Neural progenitor cell (in vitro differentiated cells): ENCODE data around the gene TRPC4AP. TPM values are rescaled to one million over a fixed set of nuclear protein-coding genes. Genes with fewer than 3 reads are reported as not detected.
"Not testable (repeated sequence)": the region's sequence is repeated elsewhere in the genome, so short reads cannot be mapped to it uniquely, and the experiment has no call there.

ENCODE experiments used
- DNase-seq: peaks from one replicate; pipeline ENCODE4 v3.0.0-alpha.2; 2016; ENCODE audit warnings: low spot score
- H2AFZ ChIP-seq: fragments of 200-600 bp; sonication (generic); replicated peaks from 2 replicates; pipeline ENCODE4 v1.6.1; 2016; ENCODE audit warnings: antibody characterized with exemption
- H3F3A ChIP-seq: fragments of 200-600 bp; sonication (generic); 2 replicates; pipeline ENCODE4 v1.6.1; 2016; ENCODE audit warnings: antibody characterized with exemption, low read depth
- H3K27ac ChIP-seq: fragments of 200-600 bp; sonication (generic); 2 replicates; pipeline ENCODE4 v1.5.1; 2016; ENCODE audit warnings: mild to moderate bottlenecking
- H3K27me3 ChIP-seq: fragments of 200-600 bp; sonication (generic); 2 replicates; pipeline ENCODE4 v1.6.1; 2016; ENCODE audit warnings: mild to moderate bottlenecking, moderate library complexity
- H3K36me3 ChIP-seq: fragments of 200-600 bp; sonication (generic); 2 replicates; pipeline ENCODE4 v1.5.1; 2016
- H3K4me1 ChIP-seq: fragments of 200-600 bp; sonication (generic); 2 replicates; pipeline ENCODE4 v1.6.1; 2016; ENCODE audit warnings: mixed run types
- H3K4me2 ChIP-seq: fragments of 200-600 bp; sonication (generic); 2 replicates; pipeline ENCODE4 v1.6.1; 2016
- H3K4me3 ChIP-seq: fragments of 200-600 bp; sonication (generic); 2 replicates; pipeline ENCODE4 v1.5.1; 2016
- H3K79me2 ChIP-seq: fragments of 200-600 bp; sonication (generic); 2 replicates; pipeline ENCODE4 v1.6.1; 2016; ENCODE audit warnings: low read depth
- H3K9ac ChIP-seq: fragments of 200-600 bp; sonication (generic); 2 replicates; pipeline ENCODE4 v1.6.1; 2016
- H3K9me3 ChIP-seq: fragments of 200-600 bp; sonication (generic); 2 replicates; pipeline ENCODE4 v1.5.1; 2016; ENCODE audit warnings: low read depth
- H4K20me1 ChIP-seq: fragments of 200-600 bp; sonication (generic); 2 replicates; pipeline ENCODE4 v1.6.1; 2016; ENCODE audit warnings: low read depth
- H3K27ac Mint-ChIP-seq: 3 replicates; pipeline ENCODE4 v1.8.0; 2021; ENCODE audit warnings: mixed read lengths
- H3K27me3 Mint-ChIP-seq: 2 replicates; pipeline ENCODE4 v1.8.0; 2022; ENCODE audit warnings: low read depth, mild to moderate bottlenecking, inconsistent platforms, moderate library complexity, mixed read lengths; ENCODE audit not compliant: insufficient read depth
- H3K36me3 Mint-ChIP-seq: 3 replicates; pipeline ENCODE4 v1.8.0; 2021; ENCODE audit warnings: mixed read lengths
- H3K4me1 Mint-ChIP-seq: 3 replicates; pipeline ENCODE4 v1.8.0; 2021; ENCODE audit warnings: mixed read lengths
- H3K4me3 Mint-ChIP-seq: 3 replicates; pipeline ENCODE4 v1.8.0; 2021; ENCODE audit warnings: mild to moderate bottlenecking, moderate library complexity, mixed read lengths
- H3K9me3 Mint-ChIP-seq: 3 replicates; pipeline ENCODE4 v1.8.0; 2020; ENCODE audit warnings: mixed read lengths
- EZH2 ChIP-seq: fragments of 200-600 bp; sonication (generic); IDR thresholded peaks from 2 replicates; pipeline ENCODE4 v1.6.1; 2017; ENCODE audit warnings: antibody characterized with exemption, mild to moderate bottlenecking, moderate library complexity
- EZH2phosphoT487 ChIP-seq: fragments of 200-600 bp; sonication (generic); IDR thresholded peaks from 2 replicates; pipeline ENCODE4 v1.6.1; 2017; ENCODE audit warnings: antibody characterized with exemption
- total RNA-seq: library from RNA; depleted of rRNA; stranded (reverse); fragments of >200 nt; gene quantifications from 2 replicates; pipeline ENCODE4 v1.2.3, GENCODE V29; 2015; ENCODE audit warnings: low replicate concordance
- TF ChIP-seq, protein P1 (sequence below): fragments of 200-600 bp; sonication (generic); IDR thresholded peaks from 2 replicates; pipeline ENCODE4 v1.5.1; 2017; ENCODE audit warnings: antibody characterized with exemption, mild to moderate bottlenecking

TRPC4AP gene
- total RNA-seq, 1 donor from 2014 or later: 73.0 TPM

DNA sequence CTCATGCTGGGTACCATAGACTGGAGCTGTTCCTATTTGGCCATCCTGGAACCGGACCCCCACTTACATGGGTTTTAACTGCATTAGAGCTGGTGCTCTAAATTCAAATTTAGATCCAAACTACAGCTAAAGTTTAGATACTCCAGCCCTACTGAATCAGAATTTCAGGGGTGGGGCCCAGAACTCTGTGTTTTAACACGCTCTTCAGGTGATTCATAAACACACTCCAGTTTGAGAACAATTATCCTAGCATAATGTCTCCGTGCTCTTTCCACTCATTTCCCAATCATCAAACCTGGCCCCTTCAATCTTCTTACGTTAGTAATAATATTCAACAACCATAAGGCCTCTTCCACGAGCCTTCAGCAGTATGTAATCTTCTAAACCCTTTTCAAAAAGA, 15.3 kb downstream of the TRPC4AP start:
- H3K9me3 Mint-ChIP-seq: peaks cover 46% of the 10 kb centered on the region
- peaks cover 18% of the 10 kb centered on the region for H3K36me3 ChIP-seq
- no peaks in the 10 kb centered on the region for H3F3A ChIP-seq
- no peaks in the 10 kb centered on the region for H3K4me1 ChIP-seq
- H3K4me3 ChIP-seq: no peak overlapping the region
- no peak overlapping the region for H3K27ac ChIP-seq
- H3K9me3 ChIP-seq: no peaks in the 10 kb centered on the region
- no peak overlapping the region for H2AFZ ChIP-seq
- H3K27me3 Mint-ChIP-seq: no peaks in the 10 kb centered on the region
- no peak overlapping the region for H3K4me2 ChIP-seq
- H3K27me3 ChIP-seq: no peaks in the 10 kb centered on the region
- H4K20me1 ChIP-seq: peaks cover 22% of the 10 kb centered on the region
- H3K4me3 Mint-ChIP-seq: no peak overlapping the region
- TF ChIP-seq, protein P1, sequence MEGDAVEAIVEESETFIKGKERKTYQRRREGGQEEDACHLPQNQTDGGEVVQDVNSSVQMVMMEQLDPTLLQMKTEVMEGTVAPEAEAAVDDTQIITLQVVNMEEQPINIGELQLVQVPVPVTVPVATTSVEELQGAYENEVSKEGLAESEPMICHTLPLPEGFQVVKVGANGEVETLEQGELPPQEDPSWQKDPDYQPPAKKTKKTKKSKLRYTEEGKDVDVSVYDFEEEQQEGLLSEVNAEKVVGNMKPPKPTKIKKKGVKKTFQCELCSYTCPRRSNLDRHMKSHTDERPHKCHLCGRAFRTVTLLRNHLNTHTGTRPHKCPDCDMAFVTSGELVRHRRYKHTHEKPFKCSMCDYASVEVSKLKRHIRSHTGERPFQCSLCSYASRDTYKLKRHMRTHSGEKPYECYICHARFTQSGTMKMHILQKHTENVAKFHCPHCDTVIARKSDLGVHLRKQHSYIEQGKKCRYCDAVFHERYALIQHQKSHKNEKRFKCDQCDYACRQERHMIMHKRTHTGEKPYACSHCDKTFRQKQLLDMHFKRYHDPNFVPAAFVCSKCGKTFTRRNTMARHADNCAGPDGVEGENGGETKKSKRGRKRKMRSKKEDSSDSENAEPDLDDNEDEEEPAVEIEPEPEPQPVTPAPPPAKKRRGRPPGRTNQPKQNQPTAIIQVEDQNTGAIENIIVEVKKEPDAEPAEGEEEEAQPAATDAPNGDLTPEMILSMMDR: no peak
- TF ChIP-seq EZH2: no peak
- no peak for TF ChIP-seq EZH2phosphoT487
- no peak overlapping the region for H3K27ac Mint-ChIP-seq
- H3K9ac ChIP-seq: no peak overlapping the region
- DNase-seq: no peak
- no peaks in the 10 kb centered on the region for H3K4me1 Mint-ChIP-seq
- H3K79me2 ChIP-seq: peaks cover 50% of the 10 kb centered on the region
- peaks cover 58% of the 10 kb centered on the region for H3K36me3 Mint-ChIP-seq

DNA sequence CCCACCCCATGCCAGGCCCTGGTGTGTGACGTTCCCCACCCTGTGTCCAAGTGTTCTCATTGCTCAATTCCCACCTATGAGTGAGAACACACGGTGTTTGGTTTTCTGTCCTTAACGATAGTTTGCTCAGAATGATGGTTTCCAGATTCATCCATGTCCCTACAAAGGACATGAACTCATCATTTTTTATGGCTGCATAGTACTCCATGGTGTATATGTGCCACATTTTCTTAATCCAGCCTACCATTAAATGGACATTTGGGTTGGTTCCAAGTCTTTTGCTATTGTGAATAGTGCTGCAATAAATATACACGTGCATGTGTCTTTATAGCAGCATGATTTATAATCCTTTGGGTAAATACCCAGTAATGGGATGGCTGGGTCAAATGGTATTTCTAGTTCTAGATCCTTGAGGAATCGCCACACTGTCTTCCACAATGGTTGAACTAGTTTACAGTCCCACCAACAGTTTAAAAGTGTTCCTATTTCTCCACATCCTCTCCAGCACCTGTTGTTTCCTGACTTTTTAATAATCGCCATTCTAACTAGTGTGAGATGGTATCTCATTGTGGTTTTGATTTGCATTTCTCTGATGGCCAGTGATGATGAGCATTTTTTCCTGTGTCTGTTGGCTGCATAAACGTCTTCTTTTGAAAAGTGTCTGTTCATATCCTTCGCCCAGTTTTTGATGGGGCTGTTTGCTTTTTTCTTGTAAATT, 21.0 kb downstream of the TRPC4AP start:
- not testable (repeated sequence) for H3F3A ChIP-seq, H3K9ac ChIP-seq, H3K9me3 ChIP-seq, H2AFZ ChIP-seq, DNase-seq, H3K36me3 ChIP-seq, H3K4me2 ChIP-seq, H3K27ac Mint-ChIP-seq, H3K4me3 ChIP-seq, H3K27ac ChIP-seq, H3K4me3 Mint-ChIP-seq, H3K4me1 ChIP-seq, H3K27me3 Mint-ChIP-seq, H3K27me3 ChIP-seq, H3K4me1 Mint-ChIP-seq
- Histone ChIP-seq H4K20me1 (peaks cover 14% of the 10 kb centered on the region), H3K79me2 (peaks cover 30% of the 10 kb centered on the region)
- Mint-ChIP-seq H3K9me3 (peaks cover 37% of the 10 kb centered on the region), H3K36me3 (peaks cover 56% of the 10 kb centered on the region)

DNA sequence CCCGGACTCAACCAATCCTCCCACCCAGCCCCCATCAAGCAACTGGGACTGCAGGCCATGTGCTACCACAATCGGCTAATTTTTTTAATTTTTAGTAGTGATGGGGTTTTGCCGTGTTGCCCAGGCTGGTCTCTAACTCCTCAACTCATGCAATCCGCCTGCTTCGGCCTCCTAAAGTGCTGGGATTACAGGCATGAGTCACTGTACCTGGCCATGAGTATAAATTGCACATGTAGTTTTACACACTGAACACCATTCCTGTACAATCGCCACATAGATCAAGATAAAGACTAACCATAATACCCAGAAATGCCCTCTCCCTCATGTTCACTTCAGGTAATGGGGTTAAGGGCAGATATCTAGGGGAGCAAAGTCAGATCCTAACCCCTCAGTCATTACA, 26.4 kb downstream of the TRPC4AP start:
- H3K79me2 ChIP-seq: peaks cover 80% of the 10 kb centered on the region
- H4K20me1 ChIP-seq: peaks cover 48% of the 10 kb centered on the region

DNA sequence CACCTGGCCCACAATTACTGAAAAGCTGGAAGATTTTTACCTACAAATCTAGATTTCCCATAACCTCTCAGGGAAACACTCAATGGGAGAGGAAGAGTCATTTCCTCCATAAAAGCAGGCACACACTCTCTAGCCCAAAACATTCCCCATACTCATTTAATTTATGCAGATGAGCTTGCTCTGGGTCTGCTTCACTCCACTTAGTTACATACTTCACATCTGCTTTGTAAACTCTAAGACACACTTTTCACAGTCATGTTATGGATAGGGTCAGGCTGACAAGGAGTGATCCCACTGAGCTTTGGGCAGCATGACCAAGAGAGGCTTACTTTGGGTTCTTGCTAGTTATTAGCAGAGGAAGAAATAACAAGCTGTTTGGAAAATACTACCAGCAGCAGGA, 27.4 kb downstream of the TRPC4AP start:
- Mint-ChIP-seq H3K36me3 (peaks cover 29% of the 10 kb centered on the region), H3K4me1 (no peaks in the 10 kb centered on the region), H3K9me3 (peaks cover 3% of the 10 kb centered on the region), H3K27me3 (no peaks in the 10 kb centered on the region), H3K4me3 (no peak overlapping the region), H3K27ac (no peak overlapping the region)
- no peaks in the 10 kb centered on the region for H3K9me3 ChIP-seq
- no peaks in the 10 kb centered on the region for H3F3A ChIP-seq
- no peak overlapping the region for H3K4me3 ChIP-seq
- no peak for TF ChIP-seq EZH2
- TF ChIP-seq, protein P1: no peak
- no peak for TF ChIP-seq EZH2phosphoT487
- H3K79me2 ChIP-seq: peaks cover 90% of the 10 kb centered on the region
- no peak overlapping the region for H3K9ac ChIP-seq
- no peaks in the 10 kb centered on the region for H3K36me3 ChIP-seq
- H3K27ac ChIP-seq: no peak overlapping the region
- H3K4me2 ChIP-seq: no peak overlapping the region
- no peak for DNase-seq
- H2AFZ ChIP-seq: no peak overlapping the region
- H4K20me1 ChIP-seq: peaks cover 48% of the 10 kb centered on the region
- H3K27me3 ChIP-seq: no peaks in the 10 kb centered on the region
- no peaks in the 10 kb centered on the region for H3K4me1 ChIP-seq

More for the DNA sequence above, 26.4 kb downstream of the TRPC4AP start:
- no peaks in the 10 kb centered on the region for H3K27me3 Mint-ChIP-seq
- Histone ChIP-seq H3K27ac (no peak overlapping the region), H3K27me3 (no peaks in the 10 kb centered on the region), H3K4me2 (no peak overlapping the region), H3K4me3 (no peak overlapping the region), H3K9ac (no peak overlapping the region), H2AFZ (no peak overlapping the region), H3K9me3 (no peaks in the 10 kb centered on the region), H3K4me1 (no peaks in the 10 kb centered on the region), H3K36me3 (no peaks in the 10 kb centered on the region), H3F3A (peaks cover 3% of the 10 kb centered on the region)
- no peak overlapping the region for H3K27ac Mint-ChIP-seq
- H3K4me1 Mint-ChIP-seq: no peaks in the 10 kb centered on the region
- no peak for DNase-seq
- no peaks in the 10 kb centered on the region for H3K9me3 Mint-ChIP-seq
- H3K36me3 Mint-ChIP-seq: peaks cover 30% of the 10 kb centered on the region
- H3K4me3 Mint-ChIP-seq: no peak overlapping the region
- no peak for TF ChIP-seq EZH2
- TF ChIP-seq, protein P1: no peak
- TF ChIP-seq EZH2phosphoT487: no peak
